ENCODE data around the gene ZFYVE21.

Gene ZFYVE21

DNA sequence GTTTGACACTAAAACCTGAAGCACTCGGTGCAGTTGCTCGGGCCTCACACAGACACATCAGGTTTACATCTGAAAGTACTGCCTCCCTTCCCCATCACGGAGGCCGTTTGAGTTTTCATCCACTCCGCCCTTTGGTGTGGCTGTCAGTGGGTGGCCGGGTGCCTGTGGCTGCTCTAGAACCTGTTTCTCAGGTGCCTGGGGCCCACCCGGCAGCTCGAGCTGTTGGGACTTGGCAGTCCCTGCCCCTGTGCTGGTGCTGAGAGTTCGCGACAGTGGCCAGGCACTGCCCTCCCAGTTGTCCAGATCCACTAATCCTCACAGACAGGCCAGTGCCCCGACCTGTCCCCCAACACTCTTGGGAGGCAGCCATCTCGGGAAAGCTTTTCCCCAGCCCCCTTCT, 22.7 kb upstream of the ZFYVE21 start:
- no peak for DNase-seq

DNA sequence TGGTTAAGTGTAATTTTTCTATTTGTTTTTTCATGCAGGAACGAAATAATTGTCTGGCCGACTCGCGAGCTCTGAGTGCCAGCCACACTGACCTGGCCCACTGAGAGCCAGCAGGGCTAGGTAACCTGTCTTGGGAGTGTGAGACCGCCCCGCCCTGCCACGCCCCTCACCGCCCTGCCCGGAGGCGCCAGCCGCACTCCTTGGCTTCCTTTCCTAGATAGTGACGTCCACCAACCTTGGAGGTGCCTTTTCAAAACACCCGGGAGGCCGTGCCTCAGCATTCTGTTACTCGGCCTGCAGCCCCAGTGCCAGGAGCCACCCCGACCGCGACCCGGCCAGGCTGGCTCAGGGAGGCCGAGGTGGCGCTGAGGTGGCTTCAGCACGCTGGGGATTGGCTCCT, 22.1 kb upstream of the ZFYVE21 start:
- no peak for DNase-seq

DNA sequence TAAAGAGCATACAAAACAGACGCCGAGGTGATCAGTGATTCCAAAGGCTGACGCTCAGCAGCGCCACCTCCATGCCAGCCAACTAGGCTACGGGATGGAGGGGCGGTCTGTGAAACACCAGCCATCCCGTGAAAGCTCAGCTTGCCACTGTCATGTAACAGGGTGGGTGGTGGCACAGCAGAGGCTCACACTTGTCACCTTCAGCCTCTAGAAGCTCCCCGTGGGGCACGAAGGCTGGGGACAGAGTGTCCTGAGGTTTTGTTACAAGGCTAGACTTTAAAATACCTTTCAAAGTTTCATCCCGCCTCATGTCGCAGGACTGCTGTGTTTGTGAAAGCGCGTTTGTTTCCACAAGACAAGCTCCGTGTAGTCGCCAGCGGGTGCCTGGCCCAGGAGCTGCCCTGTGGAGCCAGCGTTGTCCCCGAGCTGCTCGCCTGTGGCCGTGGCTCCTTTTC, 21.0 kb upstream of the ZFYVE21 start:
- DNase-seq = no peak

DNA sequence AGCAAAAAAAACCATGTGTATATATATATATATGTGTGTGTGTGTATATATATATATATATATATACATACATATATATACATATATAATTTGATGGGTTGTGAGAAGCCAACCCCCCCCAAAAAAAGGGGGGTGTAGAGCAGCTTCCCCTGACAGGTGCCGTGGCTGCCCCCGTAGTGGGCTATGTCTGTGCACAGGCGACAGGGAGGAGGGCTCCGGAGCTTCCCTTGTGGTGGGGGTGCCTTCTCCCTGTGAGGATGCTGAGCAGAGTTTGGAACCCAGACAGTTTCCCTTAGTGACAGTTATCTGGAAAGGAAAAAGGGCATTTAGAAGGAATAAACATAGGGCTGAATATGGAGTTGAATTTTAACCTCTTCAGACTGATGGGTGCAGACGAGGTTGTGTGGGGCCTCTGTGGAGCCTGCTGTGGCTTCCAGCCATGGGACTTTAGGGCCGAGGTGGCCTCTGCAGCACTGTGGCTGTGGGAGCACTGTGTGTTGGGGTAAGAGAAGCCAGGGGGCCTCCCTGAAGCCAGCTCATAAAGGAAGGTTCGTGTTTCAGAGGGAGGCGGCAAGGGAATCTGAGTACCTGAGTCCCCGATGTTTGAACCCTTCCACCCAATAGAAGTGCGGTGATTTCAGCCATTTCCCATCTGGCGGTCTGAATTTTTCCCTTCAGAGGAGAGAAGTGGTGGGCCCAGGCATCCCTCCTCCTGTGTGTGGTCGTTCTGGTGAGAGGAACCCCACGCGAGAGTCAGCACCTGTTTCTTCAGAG, 20.1 kb upstream of the ZFYVE21 start:
- DNase-seq = no peak

DNA sequence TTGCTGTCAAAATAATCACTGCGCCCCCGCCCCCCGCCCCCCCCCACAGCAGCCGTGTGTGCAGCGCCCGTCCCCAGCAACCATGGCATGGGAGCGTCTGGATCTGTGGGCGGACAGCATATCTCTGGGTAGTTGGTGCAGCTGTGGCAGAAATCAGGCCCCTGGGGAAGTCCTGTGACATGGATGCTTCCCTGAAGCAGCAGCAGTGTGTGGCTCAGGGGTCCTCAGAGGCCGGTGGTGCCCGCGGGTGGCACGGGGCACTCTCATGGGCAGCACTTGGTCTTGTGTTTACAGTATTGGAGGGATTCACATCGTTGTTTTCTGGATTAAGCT, 19.6 kb upstream of the ZFYVE21 start:
- DNase-seq = no peak

DNA sequence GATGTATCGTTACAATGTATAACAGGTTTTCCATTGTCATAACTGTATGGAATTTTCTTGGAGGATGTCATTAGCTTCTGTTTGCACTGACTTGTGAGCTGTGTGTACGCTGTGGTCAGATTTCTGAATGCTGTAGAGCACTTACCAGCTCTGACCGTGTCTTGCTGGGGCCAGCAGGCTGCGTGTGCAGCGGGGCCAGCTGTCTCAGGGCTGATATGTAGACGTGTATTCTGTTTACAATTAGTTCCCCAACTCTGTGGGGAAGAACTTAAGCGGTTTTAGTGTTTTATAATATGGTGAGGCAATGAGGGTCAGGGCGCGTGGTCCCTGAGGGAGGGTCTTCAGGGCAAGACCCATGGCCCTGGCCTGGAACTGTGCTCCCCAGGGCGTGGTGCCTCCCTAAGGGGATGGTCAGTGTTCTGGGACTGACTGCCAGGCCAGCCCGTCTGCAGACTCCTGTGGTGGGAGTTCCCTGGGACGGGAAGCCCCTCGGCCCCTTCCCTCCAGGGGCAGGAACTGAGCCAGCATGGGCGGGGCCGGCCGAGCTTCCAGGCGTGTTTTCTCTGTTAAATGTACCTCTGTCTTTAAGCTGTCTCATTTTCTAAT, 19.0 kb upstream of the ZFYVE21 start:
- no peak for DNase-seq

DNA sequence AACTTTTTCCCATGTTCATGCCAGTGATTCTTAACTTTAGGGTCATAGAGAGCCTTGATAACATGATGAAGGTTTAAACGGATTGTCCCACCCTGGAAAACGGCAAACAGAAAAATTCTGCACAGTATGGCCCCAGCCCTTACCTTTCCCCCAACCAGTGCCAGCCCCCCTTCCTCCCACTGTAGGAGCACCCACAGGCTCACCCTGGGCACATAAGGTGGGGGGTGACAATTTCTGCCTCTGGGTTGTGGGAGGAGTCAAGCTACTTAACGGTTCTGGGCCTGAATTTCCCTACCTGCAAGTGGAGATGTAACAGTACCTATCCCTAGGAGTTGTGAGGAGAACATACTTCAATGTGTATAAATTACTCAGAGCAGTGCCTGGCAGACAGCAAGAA, 18.4 kb upstream of the ZFYVE21 start:
- DNase-seq = no peak

DNA sequence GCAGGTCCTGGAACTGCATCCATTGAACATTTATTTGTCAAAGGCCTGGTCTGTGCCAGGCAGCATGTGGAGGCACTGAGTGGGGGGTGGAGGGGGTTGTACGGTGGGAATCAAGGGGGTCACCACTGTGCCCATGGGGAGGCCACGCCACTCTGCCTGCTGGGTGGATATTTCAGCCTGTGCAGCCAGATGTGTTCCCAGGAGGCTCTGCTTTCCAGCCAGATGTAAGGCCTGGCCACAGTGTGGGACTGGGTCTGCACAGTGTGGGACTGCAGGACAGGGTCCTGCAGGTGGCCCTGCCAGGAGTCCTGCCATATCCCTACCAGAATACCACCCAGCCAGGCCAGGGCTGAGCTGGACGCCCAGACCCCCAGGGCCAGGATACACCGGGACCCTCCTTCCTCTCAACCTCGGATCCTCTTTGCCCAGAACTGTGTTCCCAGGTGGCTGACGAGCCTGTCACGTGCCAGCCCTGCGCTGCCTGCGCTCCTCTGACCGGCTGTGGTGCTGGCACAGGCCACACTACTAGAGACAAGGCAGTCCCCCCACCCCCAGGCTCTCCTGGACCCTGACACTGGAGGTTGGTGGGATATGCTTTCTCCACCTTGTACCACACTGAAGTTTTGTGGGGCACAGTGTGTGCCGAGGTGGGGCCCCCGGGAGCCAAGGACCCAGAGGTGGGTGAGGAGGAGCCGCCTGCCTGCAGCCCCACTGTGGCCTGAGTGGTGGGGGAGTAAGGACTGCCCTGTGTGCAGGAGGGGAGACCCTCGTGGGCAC, 17.8 kb upstream of the ZFYVE21 start:
- no peak for DNase-seq

DNA sequence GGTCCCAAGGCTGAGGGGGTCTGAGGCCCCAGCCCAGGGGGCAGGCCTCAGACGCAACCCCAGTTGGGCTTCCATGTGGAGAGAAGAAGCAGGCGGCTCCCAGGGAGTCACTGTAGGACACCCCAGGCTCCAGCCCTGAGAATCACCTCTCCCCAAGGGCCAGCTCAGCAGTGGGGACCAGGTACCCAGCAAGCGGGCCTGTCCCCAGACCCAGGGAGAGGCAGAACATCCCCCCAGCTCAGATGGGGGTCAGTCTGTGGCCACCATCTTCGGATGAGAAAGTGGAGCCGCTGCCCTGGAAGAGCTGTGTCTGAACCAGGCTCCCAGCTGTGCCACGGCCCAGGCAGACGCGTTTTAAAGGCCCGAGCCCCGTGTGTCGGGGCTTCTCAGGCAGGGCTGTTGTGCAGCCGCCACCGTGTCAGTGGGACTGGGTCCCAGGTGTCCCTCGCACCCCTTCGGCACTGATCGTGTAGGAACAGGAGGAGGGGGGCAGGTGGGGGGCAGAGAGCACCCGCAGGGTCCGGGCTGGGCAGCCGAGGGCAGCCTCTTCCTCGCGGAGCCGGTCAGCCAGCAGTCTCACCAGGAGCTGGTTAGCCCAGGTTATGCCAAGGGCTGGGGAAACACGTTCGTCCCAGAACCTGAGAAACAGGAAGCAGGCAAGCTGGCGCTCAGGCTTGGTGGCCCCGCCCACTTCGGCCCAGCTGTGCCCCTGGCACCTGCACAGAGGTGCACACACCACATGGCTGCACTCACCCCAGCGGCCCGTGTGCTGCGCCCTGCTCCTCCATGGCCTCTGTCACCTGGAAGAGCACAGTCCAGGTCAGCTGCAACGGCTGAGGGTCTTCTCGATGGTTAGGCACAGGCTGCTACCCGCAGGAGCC, 17.0 kb upstream of the ZFYVE21 start:
- DNase-seq = peak in 1 of 2 experiments; percentile 29

DNA sequence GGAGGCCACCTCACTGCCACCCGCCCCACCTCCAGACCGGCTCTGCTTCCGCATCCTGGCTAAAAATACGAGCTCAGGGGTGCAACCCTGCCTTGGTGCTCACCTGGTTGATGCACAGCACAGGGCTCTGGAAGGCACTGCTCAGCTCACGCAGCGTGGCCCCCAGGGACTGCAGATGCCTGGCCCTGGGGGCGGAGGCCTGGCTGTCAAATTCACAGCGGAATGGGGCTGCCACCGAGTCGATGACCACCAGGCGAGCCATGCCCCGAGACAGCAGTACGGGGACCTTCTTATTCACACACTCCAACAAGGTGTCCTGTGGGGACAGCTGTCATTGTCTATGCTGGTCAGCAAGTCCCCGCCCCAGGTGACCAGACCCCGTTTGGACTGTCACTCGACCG, 16.3 kb upstream of the ZFYVE21 start:
- no peak for DNase-seq

DNA sequence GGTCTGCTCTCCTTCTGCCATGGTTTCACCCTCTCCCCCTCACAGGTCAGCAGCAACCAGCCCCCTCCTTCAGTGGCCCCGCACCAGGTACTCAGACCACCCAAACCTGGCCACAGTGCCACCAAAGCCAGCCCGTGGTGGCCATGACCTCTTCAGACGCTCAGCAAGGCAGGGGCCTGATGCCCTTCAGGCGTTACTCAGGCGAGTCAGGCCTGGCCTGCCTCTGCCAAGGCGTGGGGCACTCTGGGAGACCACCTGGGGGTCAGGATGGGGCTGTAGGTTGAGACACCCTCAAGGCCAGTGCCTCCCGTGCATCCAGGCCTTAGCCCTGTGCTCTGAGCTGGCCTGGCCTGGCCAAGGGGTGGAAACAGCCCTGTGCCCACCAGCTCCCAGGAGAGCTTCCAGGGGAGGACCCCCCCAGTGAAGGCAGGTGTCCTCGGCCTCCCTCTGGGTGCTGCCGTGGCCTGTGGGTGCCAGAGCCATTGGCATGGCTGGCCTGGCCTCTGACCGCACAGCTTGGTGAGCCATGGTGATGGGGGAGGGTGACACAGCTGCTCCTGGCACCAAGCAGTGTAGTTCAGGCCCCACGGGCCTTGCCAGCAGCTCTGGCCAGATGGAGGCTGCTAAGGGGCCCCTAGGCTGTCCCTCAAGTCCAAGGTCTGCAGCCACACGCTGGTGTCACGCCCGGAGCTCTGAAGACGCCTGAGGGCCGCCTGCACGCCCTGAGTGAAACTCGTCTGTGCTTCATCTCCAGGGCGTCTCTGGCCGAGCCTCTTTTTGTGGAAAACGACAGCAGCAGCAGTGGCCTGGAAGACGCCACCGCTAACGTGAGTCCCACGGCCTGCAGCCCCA, 15.5 kb upstream of the ZFYVE21 start:
- no peak for DNase-seq

DNA sequence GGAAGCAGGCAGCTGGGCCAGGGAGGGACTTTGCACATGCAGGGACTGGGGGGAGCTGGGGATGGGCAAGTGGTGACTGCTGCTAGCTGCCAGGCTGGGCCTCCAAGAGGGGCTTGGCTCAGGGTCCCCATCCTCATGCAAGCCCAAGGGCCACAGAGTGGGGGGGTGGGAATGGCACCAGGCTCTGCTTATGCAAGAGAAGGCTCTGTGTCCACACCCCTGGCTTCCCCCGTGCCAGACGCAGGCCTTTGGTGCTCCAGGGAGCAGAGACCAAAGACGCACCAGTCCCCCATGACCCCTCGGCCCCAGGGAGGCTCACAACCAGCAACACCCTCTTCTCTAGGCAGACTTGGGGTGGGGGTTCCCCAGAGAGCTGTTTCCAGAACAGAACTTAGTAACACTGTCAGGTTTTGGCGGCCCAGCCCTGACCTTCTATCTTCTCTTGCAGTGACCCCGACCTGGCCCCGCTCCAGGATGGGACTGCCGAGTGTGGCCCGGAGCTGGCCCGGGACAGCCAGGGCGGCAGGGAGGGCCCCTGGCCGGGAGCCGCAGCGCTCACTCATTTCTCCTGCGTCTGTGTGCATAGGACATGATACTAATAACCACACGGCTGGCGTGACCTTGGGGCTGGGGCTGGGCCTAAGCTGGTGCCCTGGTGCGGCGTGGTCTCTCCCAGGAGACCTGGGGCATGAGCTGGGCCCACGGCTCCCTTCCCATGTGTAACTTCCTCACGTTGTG, 14.7 kb upstream of the ZFYVE21 start:
- no peak for DNase-seq

DNA sequence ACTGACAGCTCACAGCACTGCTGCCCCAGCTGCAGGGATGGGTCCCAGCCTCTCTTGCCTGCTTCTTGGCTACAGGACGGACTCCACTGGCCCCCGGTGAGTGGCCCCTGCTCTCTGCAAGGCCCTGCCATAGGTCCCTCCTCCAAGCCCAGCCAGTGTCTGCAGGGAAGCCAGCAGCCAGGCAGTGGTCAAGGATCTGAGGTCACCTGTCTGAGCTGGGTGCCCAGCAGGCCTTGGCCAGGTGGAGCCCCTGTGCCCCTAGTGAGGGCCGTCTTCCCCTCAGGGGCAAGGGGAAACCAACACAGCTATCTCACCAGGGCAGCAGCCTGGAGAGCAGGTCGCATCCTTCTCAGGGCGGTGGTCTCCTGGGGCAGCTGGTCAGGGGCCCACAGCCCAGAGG, 13.5 kb upstream of the ZFYVE21 start:
- DNase-seq = no peak

DNA sequence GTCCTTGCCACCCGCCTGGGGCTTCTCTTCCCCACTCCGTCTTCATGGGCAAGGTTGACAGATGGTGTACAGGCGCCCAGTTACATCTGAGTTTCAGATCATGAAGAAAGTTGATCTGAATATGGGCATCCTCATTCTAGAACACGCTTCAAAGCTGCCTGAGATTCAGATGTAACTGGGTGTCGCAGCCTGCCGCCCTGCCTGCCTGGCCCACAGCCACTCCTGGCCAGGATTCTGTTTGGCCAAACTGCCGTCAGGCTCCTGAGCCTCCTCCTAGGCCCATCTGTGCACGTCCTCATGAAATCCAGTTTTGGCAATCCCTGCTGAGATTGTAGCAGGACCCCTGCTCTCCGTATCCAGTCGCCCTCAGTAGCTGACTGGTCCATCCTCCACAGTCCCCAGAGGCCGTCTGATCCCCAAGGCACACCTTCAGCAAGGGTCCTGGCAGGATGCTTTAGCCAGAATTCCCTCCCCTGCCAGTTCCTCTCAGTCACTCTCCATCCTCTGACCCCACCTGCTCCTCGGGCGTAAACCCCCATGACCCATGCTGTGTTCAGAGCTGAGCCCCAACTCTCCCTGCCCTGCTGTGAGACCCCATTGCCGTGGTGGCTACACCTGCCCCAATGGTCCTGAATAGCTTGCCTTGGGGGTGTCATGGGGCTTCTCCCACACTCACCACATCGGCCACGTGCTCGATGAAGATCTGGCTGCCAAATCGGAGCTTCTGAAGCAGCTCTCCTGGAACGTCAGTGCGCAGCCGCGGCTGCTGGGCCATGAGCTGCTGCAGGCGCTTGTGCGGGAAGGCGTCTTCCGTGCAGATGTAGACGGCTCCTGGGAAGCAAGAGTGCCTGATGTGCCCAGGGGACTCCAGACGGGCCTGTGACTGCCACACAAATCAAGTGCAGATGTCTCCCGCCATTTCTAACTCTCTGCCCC, 12.8 kb upstream of the ZFYVE21 start:
- DNase-seq = no peak

DNA sequence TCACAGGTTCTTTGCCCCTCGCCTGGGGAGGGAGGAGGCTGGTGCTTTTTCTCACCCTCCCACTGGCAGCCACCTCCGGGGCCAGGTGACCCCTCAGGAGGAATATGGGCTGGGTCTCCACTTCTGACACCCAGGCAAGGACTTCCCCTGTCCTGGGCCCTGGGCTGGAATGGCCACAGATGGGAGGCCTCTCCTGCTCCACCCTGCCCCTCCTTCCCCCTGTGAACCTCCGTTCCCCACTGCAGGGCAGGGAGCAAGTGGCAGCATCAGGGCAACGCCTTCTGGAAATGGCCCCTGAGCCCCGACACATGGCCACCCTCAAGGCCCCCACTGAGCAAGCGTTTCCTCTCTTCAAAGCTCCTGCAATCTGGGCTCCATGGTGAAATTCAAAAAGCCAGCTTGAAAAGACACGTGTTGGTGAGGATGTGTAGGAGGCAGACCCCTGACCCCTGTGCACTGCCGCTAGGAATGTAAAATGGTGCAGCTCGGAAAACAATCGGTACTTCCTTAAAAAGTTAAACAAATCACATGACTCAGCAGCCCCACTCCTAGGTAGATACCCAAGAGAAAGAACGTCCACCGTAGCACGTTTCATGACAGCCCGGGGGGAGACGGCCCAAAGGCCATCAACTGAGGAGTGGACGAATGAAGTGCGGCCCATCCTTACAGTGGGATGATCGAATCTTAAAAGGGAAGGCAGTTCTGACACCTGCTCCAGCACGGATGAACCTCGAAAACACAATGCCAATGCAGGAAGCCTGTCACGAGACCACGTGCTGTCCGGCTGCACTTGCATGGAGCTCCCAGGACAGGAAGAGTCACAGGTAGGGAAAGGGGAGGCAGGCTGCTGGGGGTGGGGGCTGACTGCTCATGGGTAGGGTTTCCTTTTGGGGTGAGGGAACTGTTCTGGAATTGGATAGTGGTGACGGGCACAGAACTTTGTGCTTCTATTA, 11.9 kb upstream of the ZFYVE21 start:
- DNase-seq = no peak

DNA sequence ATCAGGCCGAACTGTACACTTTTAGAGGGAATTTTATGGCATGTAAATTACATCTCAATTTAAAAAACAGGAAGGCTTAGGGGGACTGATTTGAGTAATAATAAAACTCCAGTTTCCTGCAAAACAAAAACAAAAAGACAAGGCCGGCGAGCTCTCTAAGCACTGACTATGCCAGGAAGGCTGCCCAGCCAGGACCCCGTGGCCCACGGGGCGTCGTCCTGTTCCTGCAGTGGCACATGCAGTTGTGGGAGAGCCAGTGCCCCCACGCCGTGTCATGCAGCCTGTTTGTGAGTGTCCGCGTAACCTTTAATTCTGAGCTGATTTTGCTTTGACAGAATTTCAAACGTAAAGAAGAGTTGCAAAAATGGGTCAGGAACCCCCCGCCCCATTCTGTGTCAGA, 10.9 kb upstream of the ZFYVE21 start:
- no peak for DNase-seq

DNA sequence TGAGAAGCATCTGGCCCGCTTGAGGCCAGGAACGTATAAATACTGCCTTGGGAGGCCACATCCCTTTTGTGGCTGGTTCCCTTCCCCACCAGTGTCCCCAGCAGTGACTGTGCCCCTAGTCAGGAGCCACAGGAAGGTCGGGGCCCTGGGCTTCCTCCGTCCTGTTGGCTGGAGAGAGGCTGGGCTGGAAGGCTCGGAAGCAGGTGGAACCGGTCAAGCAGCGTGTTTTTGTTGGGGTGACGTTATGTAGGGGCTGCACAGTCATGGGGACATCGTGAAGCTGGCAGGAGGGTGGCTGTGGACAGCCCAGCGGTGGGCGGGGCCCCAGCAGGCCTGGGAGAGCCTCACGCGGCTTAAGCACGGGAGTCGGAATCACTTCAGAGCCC, 10.5 kb upstream of the ZFYVE21 start:
- DNase-seq = no peak

DNA sequence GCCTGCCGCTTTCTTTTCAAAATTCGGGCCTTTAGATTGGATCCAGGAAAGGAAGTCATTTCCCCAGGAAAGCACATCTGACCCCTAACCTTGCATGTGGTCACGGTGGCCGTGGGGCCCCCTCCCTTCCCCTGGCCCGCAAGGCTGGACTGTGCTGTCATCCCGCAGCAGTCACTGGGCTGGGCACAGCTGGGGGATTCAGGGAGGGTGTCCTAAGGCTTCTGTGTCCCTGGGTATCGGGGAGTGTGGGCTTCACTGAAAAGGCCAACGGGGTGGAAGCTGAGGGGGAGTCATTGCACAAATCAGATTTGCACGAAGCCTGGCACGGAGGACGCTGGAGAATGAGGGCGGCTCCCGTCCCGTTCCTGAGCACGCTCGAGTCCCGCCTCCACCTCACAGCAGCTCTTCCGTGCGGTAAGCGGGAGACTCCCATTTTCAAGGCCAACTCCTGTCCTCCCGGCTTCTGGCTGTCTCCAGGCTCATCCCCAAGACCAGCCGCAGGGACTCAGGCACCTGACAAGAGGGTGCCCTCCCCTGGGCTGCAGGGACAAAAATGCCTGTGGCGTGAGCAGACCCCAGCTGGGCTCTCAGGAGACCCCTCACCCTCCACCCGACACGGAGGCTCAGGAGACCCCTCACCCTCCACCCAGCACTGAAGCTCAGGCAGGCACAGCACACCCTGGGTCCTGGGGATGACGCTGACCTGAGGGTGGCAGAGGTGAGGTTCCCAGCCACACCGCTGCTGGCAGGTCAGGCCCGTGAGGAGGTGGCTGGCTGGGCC, 9.9 kb upstream of the ZFYVE21 start:
- DNase-seq = no peak

Data from activated T-cell treated with anti-CD3 and anti-CD28 coated beads, Interleukin-2, amount 50 U/mL, for 48 hours (primary cell).